ENCODE results near the gene CDH24.
A peak's percentile ranks its signal among the peaks of the same experiment; 100 is the strongest.

The CDH24 gene

GRCh38 chr14:23060536-23061260 lies 3.4 kb upstream of the CDH24 start:
- DNase-seq (ENCODE audit: low read depth in 2 of 2) = no peak

- DNase-seq (ENCODE audit: low read depth in 2 of 2) = no peak
Observed at GRCh38 chr14:23058654-23059504, 1.6 kb upstream of the CDH24 start.

GRCh38 chr14:23057757-23058653 lies 685 bp upstream of the CDH24 start:
- peak; percentile 46 to 61 for DNase-seq (ENCODE audit: low read depth in 2 of 2)

- DNase-seq (ENCODE audit: low read depth in 2 of 2) = peak; percentile 15 to 30
Observed at GRCh38 chr14:23056145-23056955, 970 bp downstream of the CDH24 start.

GRCh38 chr14:23055621-23056144 lies 1.6 kb downstream of the CDH24 start:
- no peak for DNase-seq (ENCODE audit: low read depth in 2 of 2)

- no peak for DNase-seq (ENCODE audit: low read depth in 2 of 2)
Observed at GRCh38 chr14:23055147-23055550, 2.2 kb downstream of the CDH24 start.

- DNase-seq (ENCODE audit: low read depth in 2 of 2) = no peak
Observed at GRCh38 chr14:23054000-23054811, 3.1 kb downstream of the CDH24 start.

- no peak for DNase-seq (ENCODE audit: low read depth in 2 of 2)
Observed at GRCh38 chr14:23053426-23053825, 3.9 kb downstream of the CDH24 start.

GRCh38 chr14:23052671-23053070 lies 4.6 kb downstream of the CDH24 start:
- no peak for DNase-seq (ENCODE audit: low read depth in 2 of 2)

- DNase-seq (ENCODE audit: low read depth in 2 of 2) = no peak
Observed at GRCh38 chr14:23052182-23052623, 5.1 kb downstream of the CDH24 start.

GRCh38 chr14:23051141-23052057 lies 5.9 kb downstream of the CDH24 start:
- DNase-seq (ENCODE audit: low read depth in 2 of 2) = no peak

- DNase-seq (ENCODE audit: low read depth in 2 of 2) = no peak
Observed at GRCh38 chr14:23049011-23049410, 8.3 kb downstream of the CDH24 start.

- no peak for DNase-seq (ENCODE audit: low read depth in 2 of 2)
Observed at GRCh38 chr14:23047751-23048693, 9.3 kb downstream of the CDH24 start.

GRCh38 chr14:23047034-23047634 lies 10.2 kb downstream of the CDH24 start:
- no peak for DNase-seq (ENCODE audit: low read depth in 2 of 2)

- DNase-seq (ENCODE audit: low read depth in 2 of 2) = no peak
Observed at GRCh38 chr14:23045419-23046357, 11.6 kb downstream of the CDH24 start.

- DNase-seq (ENCODE audit: low read depth in 2 of 2) = no peak
Observed at GRCh38 chr14:23044840-23045239, 12.5 kb downstream of the CDH24 start.

Measured in fibroblast of skin of left quadriceps (primary cell).